ENCODE results near the gene NCAPD3.

DNA sequence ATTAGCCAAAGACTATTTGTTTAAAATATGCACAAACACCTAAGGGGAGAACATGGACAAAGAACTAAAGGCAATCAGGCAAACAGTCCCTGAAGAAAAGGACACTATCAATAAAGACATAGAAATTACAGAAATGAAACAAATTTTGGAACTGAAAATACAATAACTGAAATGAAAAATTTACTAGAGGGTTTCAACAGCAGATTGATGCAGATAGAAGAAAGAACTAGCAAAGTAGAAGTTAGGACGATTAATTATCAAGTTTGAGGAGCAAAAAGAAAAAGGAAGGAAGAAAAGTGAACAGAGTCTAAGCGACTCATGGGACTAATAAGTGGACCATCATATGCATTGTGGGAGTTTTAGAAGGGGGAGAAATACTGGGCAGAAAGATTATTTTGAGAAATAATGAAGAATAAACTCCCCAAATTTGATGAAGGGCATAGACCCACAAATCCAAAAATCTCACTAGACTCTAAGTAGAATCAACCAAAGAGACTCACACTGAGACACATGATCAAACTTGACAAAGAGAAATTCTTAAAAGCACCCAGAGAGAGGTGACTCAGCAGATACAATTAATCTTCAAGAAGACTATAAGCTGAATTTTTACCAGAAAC lies 92.0 kb downstream of the NCAPD3 start:
- TF ChIP-seq, protein P1, sequence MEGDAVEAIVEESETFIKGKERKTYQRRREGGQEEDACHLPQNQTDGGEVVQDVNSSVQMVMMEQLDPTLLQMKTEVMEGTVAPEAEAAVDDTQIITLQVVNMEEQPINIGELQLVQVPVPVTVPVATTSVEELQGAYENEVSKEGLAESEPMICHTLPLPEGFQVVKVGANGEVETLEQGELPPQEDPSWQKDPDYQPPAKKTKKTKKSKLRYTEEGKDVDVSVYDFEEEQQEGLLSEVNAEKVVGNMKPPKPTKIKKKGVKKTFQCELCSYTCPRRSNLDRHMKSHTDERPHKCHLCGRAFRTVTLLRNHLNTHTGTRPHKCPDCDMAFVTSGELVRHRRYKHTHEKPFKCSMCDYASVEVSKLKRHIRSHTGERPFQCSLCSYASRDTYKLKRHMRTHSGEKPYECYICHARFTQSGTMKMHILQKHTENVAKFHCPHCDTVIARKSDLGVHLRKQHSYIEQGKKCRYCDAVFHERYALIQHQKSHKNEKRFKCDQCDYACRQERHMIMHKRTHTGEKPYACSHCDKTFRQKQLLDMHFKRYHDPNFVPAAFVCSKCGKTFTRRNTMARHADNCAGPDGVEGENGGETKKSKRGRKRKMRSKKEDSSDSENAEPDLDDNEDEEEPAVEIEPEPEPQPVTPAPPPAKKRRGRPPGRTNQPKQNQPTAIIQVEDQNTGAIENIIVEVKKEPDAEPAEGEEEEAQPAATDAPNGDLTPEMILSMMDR (IDR thresholded peaks at IDR 0.05), result no peak
- no peak for TF ChIP-seq EZH2 (IDR thresholded peaks at IDR 0.05; ENCODE audit: borderline replicate concordance, insufficient read depth, low read depth, low read length, poor library complexity, severe bottlenecking)
